IgD-negative memory B cell (primary cell): Measurements from ENCODE around the gene GSPT2. TPM values are rescaled to one million over a fixed set of nuclear protein-coding genes. Genes with fewer than 3 reads are reported as not detected.

Experiments used
- H3K27ac Mint-ChIP-seq, 3 donors: one replicate each; pipeline ENCODE4 v1.8.0; 2020 to 2022; ENCODE audit warnings: mild to moderate bottlenecking in 3 of 3, mixed read lengths in 3 of 3, moderate library complexity in 1 of 3
- H3K27me3 Mint-ChIP-seq: one replicate; pipeline ENCODE4 v1.8.0; 2021; ENCODE audit warnings: mixed read lengths
- H3K36me3 Mint-ChIP-seq: one replicate; pipeline ENCODE4 v1.8.0; 2020; ENCODE audit warnings: mild to moderate bottlenecking, mixed read lengths
- H3K4me1 Mint-ChIP-seq, 3 donors: one replicate each; pipeline ENCODE4 v1.8.0; 2020 to 2022; ENCODE audit warnings: mixed read lengths in 3 of 3, mild to moderate bottlenecking in 1 of 3
- H3K4me3 Mint-ChIP-seq, 4 donors: one replicate each; pipeline ENCODE4 v1.8.0; 2020 to 2022; ENCODE audit warnings: mild to moderate bottlenecking in 4 of 4, mixed read lengths in 4 of 4, moderate library complexity in 3 of 4
- H3K9me3 Mint-ChIP-seq, 3 donors: one replicate each; pipeline ENCODE4 v1.8.0; 2020 to 2021; ENCODE audit warnings: mixed read lengths in 3 of 3, mild to moderate bottlenecking in 1 of 3
- polyA plus RNA-seq: library from polyadenylated mRNA; unstranded; fragments of 300-500 nt; fragmentation: Illumina TruSeq; gene quantifications from one replicate; pipeline ENCODE4 v1.2.3, GENCODE V29; 2021

The GSPT2 gene
- polyA plus RNA-seq, 1 donor from 2014 or later = 9.6 TPM

DNA sequence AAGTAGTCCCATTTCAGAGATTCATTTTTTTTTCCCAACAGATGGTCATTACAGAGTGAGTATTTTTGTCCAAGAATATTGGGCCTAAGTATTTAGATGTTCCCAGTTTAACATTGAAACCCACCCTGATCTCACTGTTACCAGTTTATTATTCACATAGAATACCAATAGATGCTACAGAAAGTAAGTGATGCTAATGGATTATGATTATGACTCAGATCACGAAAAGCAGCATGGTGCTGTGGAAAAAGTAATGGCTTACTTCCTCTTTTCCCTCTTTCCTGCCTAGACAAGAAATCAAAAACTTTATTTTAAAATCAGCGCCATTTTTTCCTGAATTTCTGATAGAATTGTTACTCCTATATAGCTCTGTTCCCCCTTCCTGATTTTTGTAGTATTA is 51.9 kb downstream of the GSPT2 start:
- H3K4me1 Mint-ChIP-seq = peaks cover 0 to 4% (median 4%) of the 10 kb centered on the region in 3 donors
- H3K9me3 Mint-ChIP-seq = no peaks in the 10 kb centered on the region
- H3K27me3 Mint-ChIP-seq = peaks cover 3% of the 10 kb centered on the region
- H3K4me3 Mint-ChIP-seq = no peak overlapping the region
- H3K36me3 Mint-ChIP-seq = no peaks in the 10 kb centered on the region
- peak overlapping the region in 1 of 3 donors; percentile 18 for H3K27ac Mint-ChIP-seq

Other genes with a start within 250 kb of the GSPT2 start
- gene NUDT11, start 246.8 kb upstream of the GSPT2 start, polyA plus RNA-seq = 0.20 TPM
- not detected for gene CENPVL3, start 124.5 kb upstream of the GSPT2 start, polyA plus RNA-seq
- not detected for gene CENPVL2, start 60.6 kb upstream of the GSPT2 start, polyA plus RNA-seq
- not detected for gene CENPVL1, start 32.9 kb upstream of the GSPT2 start, polyA plus RNA-seq
- gene MAGED1, start 150.2 kb downstream of the GSPT2 start, polyA plus RNA-seq = 35.8 TPM